Activated T-helper 1 cell treated with anti-CD3 and anti-CD28 coated beads, Interleukin-12 subunit alpha, Interleukin-12 subunit beta, Interleukin-2, Interleukin-4 antibody, amounts not matched to agents 30 ng/mL and 10 ng/mL and 1 ng/mL, durations not matched to agents 14 hours and 24 hours and 36 hours (primary cell): ENCODE measurements around the gene SLC5A2. TPM values are rescaled to one million over a fixed set of nuclear protein-coding genes. Genes with fewer than 3 reads are reported as not detected.

ENCODE experiments used
- DNase-seq: peaks from one replicate; pipeline ENCODE4 v3.0.0; 2021; ENCODE audit warnings: low spot score
- H3K27ac Mint-ChIP-seq: one replicate; pipeline ENCODE4 v1.8.0; 2021; ENCODE audit warnings: mild to moderate bottlenecking, mixed read lengths
- H3K27me3 Mint-ChIP-seq: one replicate; pipeline ENCODE4 v1.8.0; 2022; ENCODE audit warnings: mild to moderate bottlenecking, moderate library complexity, mixed read lengths; ENCODE audit not compliant: insufficient read depth
- H3K36me3 Mint-ChIP-seq: one replicate; pipeline ENCODE4 v1.8.0; 2021; ENCODE audit warnings: low read depth, mixed read lengths
- H3K4me1 Mint-ChIP-seq: one replicate; pipeline ENCODE4 v1.8.0; 2021; ENCODE audit warnings: low read depth, mixed read lengths
- H3K4me3 Mint-ChIP-seq: one replicate; pipeline ENCODE4 v1.8.0; 2021; ENCODE audit warnings: mild to moderate bottlenecking, moderate library complexity, mixed read lengths
- H3K9me3 Mint-ChIP-seq: one replicate; pipeline ENCODE4 v1.8.0; 2021; ENCODE audit warnings: mixed read lengths
- intact Hi-C: fragments of 100-400 bp; cut with micrococcal nuclease; formaldehyde crosslinking; loops from one replicate; pipeline ENCODE4 v1.15.1; 2024
- total RNA-seq: library from RNA; stranded (reverse); gene quantifications from 2 replicates; pipeline ENCODE4 v1.2.3, GENCODE V29; 2022

Gene SLC5A2
- total RNA-seq, 1 donor from 2014 or later: not detected

DNA sequence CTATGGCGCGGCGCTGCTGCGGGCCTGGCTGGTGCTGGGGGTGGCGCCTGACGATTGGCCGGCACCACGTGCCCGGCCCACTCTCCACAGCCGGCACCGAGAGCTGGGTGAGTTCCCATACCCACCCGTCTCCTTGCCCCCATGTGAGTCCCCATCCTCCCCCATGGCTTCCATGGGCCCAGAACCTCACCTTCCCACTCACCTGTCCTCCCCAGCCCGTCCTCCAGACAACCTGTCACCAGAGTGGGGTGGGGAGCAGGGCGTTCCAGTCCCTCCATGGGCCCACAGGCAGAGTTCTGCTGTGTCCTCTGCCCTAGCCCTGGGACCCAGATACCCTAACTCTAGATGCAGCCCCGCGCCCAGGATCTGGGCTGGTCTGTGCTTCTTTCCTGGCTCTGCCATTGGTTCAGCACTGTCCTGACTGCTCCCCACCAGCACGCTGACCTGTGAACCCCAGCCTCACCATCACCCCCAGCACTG lies 18.1 kb upstream of the SLC5A2 start:
- Mint-ChIP-seq H3K4me3 (no peak overlapping the region), H3K27ac (no peak overlapping the region), H3K4me1 (peaks cover 29% of the 10 kb centered on the region), H3K9me3 (no peaks in the 10 kb centered on the region), H3K27me3 (no peaks in the 10 kb centered on the region), H3K36me3 (peaks cover 7% of the 10 kb centered on the region)
- intact Hi-C loops: no loop called here
- DNase-seq: no peak

DNA sequence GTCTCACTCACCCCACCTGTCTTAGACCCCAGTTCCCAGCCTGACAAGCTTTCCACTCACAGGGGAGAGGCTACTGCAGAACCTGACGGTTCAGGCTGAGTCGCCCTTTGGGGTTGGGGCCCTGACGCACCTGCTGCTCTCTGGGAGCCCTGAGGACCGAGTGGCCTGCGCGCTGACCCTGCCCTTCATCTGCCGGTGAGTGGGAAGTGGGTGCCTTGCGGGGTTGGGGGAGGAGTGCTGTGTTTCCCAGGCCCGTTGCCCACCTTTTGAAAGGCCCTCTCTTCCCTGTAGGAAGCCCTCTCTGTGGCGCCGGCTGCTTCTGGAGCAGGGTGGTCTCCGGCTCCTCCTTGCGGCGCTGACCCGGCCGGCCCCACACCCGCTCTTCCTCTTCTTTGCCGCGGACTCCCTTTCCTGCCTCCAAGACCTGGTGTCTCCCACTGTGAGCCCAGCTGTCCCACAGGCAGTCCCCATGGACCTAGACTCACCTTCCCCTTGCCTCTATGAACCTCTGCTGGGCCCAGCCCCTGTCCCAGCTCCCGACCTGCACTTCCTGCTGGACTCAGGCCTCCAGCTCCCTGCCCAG lies 17.0 kb upstream of the SLC5A2 start:
- Mint-ChIP-seq H3K4me3 (no peak overlapping the region), H3K27me3 (peaks cover 6% of the 10 kb centered on the region), H3K36me3 (peaks cover 7% of the 10 kb centered on the region), H3K9me3 (no peaks in the 10 kb centered on the region), H3K4me1 (peaks cover 18% of the 10 kb centered on the region), H3K27ac (no peak overlapping the region)
- DNase-seq: no peak
- intact Hi-C loops: no loop called here

DNA sequence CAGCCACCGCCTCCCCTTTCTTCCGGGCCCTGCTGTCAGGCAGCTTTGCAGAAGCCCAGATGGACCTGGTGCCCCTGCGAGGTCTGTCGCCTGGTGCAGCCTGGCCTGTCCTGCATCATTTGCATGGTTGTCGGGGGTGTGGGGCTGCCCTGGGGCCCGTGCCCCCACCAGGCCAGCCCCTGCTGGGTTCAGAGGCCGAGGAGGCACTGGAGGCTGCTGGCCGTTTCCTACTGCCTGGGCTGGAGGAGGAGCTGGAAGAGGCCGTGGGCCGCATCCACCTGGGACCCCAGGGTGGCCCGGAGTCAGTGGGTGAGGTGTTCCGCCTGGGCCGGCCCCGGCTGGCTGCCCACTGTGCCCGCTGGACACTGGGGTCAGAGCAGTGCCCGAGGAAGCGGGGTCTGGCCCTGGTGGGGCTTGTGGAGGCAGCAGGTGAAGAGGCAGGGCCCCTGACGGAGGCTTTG lies 16.5 kb upstream of the SLC5A2 start:
- no peak for DNase-seq
- H3K9me3 Mint-ChIP-seq: no peaks in the 10 kb centered on the region
- H3K27ac Mint-ChIP-seq: no peak overlapping the region
- intact Hi-C loops: no loop called here
- H3K27me3 Mint-ChIP-seq: peaks cover 11% of the 10 kb centered on the region
- H3K4me3 Mint-ChIP-seq: no peak overlapping the region
- peaks cover 13% of the 10 kb centered on the region for H3K4me1 Mint-ChIP-seq
- peaks cover 7% of the 10 kb centered on the region for H3K36me3 Mint-ChIP-seq

DNA sequence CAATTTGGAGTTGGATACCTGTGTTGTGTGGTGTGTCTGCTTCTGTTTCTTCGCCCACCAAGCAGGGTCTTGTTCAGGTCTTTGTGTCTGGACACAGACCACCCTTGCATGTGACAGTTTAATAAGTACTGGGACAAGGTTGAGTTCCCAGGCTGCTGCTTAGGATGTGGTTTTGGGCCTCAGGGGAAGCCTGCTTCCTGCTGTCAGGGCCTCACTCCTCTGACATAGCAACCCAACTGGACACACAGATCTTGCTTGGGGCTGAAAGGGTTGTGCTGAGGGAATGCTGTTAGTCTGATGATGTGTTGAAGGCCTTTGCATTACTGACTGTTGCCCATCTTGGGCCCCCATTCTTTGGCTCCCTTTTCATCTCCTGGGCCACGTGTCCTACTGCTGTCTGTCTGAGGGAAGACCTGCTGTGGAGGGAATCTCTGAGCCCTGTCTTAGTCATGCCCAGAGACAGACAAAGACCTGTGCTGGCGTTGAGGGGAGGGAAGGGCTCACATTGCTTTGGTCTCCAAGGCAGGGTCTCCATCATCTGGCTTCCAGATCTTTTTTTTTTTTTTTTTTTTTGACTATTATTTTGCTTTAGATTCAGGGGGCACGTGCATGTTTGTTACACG lies 15.7 kb upstream of the SLC5A2 start:
- no peak for DNase-seq
- Mint-ChIP-seq H3K4me1 (peaks cover 14% of the 10 kb centered on the region), H3K4me3 (no peak overlapping the region), H3K27ac (no peak overlapping the region), H3K36me3 (peaks cover 7% of the 10 kb centered on the region), H3K27me3 (peaks cover 15% of the 10 kb centered on the region), H3K9me3 (no peaks in the 10 kb centered on the region)
- intact Hi-C loops: no loop called here

DNA sequence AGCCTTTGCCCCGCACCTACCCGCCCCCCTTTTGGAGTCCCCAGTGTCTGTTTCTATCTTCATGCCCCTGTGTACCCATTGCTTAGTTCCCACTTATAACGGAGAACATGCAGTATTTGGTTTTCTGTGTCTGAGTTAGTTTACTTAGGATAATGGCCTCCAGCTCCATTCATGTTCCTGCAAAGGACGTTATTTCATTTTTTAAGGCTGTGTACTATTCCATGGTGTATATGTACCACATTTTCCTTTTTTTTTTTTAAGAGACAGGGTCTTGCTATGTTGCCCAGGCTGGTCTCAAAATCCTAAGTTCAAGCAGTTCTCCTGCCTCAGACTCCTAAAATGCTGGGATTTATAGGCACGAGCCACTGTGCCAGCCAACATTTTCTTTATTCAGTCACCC lies 15.1 kb upstream of the SLC5A2 start:
- Mint-ChIP-seq H3K4me1 (peaks cover 20% of the 10 kb centered on the region), H3K27ac (no peak overlapping the region), H3K9me3 (no peaks in the 10 kb centered on the region), H3K4me3 (no peak overlapping the region), H3K36me3 (peaks cover 6% of the 10 kb centered on the region), H3K27me3 (peaks cover 21% of the 10 kb centered on the region)
- intact Hi-C loops: no loop called here
- DNase-seq: no peak

DNA sequence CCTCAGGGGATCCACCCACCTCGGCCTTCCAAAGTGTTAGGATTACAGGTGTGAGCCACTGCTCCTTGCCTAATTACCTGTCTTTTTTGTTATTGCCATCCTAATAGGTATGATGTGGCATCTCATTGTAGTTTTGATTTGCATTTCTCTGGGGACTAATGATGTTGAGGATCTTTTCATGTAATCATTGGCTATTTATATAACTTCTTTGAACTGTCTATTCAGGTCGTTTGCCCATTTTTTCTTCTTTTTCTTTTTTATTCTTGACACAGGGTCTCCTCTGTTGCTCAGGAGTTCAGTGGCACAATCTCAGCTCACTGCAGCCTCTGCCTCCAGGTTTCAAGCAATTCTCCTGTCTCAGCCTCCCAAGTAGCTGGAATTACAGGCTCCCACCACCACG lies 12.3 kb upstream of the SLC5A2 start:
- Mint-ChIP-seq H3K4me3 (no peak overlapping the region), H3K4me1 (peaks cover 22% of the 10 kb centered on the region), H3K36me3 (peaks cover 3% of the 10 kb centered on the region), H3K9me3 (no peaks in the 10 kb centered on the region), H3K27ac (no peak overlapping the region), H3K27me3 (peaks cover 45% of the 10 kb centered on the region)
- DNase-seq: no peak
- intact Hi-C loops: loop anchor here (10.0 kb wide), 1 partner anchor 64 kb away; no protein-coding TSS in a partner anchor

DNA sequence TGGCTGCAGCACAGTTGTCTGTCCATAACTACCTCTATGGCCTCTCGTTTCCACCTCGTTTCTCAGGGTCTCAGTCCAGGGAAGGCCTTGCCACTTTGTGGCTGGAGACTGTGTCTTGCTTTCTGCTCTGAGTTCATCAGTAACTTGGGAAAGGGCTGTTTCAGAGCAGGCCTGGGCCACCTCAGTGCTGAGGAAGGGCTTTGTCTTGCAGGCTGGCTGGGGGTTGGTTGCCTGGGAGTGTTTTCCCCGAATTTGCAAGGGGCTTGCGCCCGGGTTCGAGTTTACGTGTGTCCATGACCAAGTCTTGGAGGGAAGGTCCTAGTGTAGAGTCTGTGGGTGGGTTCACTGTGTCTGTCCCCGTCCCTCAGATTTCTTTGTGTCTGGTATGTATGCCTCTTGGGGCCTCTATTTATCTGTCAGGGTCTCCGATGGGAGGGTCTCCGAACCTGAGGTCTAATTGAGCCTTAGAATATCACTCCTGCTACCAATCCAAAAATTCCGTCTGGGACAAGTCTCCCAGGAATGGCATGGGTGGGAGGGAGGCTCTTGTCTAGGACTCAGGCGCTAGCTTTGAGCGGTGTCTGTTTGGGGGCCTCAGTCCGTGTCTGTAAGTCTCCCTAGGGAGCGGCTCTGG lies 11.6 kb upstream of the SLC5A2 start:
- H3K36me3 Mint-ChIP-seq: peaks cover 2% of the 10 kb centered on the region
- H3K4me1 Mint-ChIP-seq: peaks cover 26% of the 10 kb centered on the region
- H3K9me3 Mint-ChIP-seq: no peaks in the 10 kb centered on the region
- H3K4me3 Mint-ChIP-seq: peak overlapping the region; percentile 47
- no peak for DNase-seq
- intact Hi-C loops: loop anchor here (10.0 kb wide), 1 partner anchor 63 kb away; no protein-coding TSS in a partner anchor
- peaks cover 46% of the 10 kb centered on the region for H3K27me3 Mint-ChIP-seq
- H3K27ac Mint-ChIP-seq: no peak overlapping the region

DNA sequence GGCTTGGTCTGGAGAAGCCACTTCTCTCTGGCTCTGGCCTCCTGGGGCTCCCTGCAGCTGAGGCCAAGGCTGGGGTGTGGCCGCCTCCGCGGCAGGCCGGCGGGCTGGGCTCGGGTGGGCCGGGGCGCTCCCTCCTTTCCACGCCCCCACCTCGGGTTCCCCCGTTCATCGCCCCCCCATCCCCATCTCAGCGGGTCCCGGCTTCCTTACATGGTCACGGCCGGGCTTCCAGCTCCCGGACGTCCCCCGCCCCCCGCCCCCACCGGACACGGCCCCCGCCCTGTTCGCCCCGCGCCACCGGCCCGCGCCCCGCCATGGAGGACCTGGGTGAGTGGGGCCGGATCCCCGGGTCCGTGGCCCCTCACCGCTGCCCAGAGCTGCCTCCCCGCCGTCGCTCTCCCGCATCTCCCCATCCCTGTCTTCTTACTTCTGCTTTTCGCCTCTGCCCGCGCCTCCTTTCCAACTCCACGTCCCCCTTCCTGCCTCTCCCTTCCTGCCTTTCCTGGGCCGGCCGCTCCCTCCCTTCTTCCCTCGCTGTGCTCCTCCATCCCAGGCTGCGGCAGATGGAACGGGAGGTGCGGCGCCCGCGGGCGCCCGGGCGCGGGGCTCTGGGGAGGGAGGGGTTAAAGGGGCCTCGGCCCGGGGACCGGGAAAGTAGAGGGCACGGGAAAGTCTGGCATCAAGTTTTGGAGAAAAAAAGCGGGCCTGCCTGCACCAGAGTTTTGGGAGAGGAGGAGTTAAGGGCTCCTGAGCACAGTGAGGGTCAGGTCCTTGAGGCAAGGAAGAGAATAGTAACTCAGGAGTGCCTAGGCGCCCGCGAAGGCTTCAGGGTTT lies 10.8 kb upstream of the SLC5A2 start, which contains the start of gene TGFB1I1:
Gene TGFB1I1, plus strand, starts transcription at position 278 of the 834 bp plus-strand sequence. Its CDS starts 37 bp downstream, at position 315.
- H3K4me3 Mint-ChIP-seq: peak within 1 kb of the TSS; percentile 70
- DNase-seq: no peak
- no peaks in the 10 kb centered on the region for H3K9me3 Mint-ChIP-seq
- H3K27ac Mint-ChIP-seq: no peak within 1 kb of the TSS
- intact Hi-C loops: loop anchor here (10.0 kb wide), 1 partner anchor 63 kb away; no protein-coding TSS in a partner anchor
- peaks cover 25% of the 10 kb centered on the region for H3K4me1 Mint-ChIP-seq
- H3K36me3 Mint-ChIP-seq: peaks cover 2% of the 10 kb centered on the region
- peaks cover 46% of the 10 kb centered on the region for H3K27me3 Mint-ChIP-seq

DNA sequence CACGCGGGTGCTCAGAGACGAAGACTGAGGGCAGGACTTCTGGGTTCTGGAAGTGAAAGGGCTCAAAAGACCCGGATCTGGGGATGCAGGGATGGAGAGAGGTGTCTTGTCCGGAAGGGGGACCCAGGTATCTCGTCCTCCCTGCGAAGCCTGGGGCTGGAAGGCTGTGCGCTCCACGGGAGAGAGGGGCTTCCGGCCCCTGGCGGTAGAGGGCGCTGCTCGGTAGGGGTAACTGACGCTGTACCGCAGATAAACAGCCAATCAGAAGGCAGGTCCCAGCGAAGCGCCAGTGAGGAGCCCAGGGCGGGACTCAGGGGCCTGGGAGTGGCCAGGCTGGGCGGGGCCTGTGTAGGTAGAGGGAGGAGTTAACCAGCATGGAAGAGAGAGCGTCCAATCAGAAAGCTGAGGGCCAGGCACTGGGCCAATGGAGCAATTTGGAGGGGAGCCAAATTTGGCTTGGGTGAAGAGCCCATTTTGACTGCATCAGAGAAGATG lies 10.2 kb upstream of the SLC5A2 start:
- Mint-ChIP-seq H3K4me3 (peak overlapping the region; percentile 70), H3K27ac (no peak overlapping the region), H3K36me3 (peaks cover 2% of the 10 kb centered on the region), H3K27me3 (peaks cover 46% of the 10 kb centered on the region), H3K9me3 (no peaks in the 10 kb centered on the region), H3K4me1 (peaks cover 20% of the 10 kb centered on the region)
- intact Hi-C loops: loop anchor here (10.0 kb wide), 1 partner anchor 62 kb away; no protein-coding TSS in a partner anchor
- no peak for DNase-seq

DNA sequence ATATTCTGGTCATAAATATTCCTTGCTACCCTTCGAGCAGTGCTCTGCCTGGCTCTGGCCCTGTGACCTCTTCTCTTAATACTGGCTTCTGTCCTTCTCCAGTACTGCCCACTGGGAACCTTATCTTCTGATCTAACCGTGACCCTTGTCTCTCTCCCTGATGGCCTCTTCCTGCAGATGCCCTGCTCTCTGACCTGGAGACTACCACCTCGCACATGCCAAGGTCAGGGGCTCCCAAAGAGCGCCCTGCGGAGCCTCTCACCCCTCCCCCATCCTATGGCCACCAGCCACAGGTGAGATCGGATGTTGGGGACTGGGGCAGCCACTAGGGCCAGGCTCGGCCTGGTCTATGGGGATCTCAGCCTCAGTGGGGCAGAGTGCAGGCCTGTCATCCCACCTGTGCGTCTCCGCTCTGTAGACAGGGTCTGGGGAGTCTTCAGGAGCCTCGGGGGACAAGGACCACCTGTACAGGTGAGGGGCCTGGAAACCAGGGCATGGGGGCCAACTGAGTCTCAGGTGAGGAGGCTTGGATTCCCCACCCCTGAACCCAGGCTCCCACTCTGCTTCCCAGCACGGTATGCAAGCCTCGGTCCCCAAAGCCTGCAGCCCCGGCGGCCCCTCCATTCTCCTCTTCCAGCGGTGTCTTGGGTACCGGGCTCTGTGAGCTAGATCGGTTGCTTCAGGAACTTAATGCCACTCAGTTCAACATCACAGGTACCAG lies 9.5 kb upstream of the SLC5A2 start:
- Mint-ChIP-seq H3K4me3 (no peak overlapping the region), H3K27me3 (peaks cover 49% of the 10 kb centered on the region), H3K27ac (no peak overlapping the region), H3K4me1 (peaks cover 23% of the 10 kb centered on the region), H3K9me3 (no peaks in the 10 kb centered on the region), H3K36me3 (peaks cover 2% of the 10 kb centered on the region)
- DNase-seq: no peak
- intact Hi-C loops: loop anchor here (10.0 kb wide), 1 partner anchor 61 kb away; no protein-coding TSS in a partner anchor

DNA sequence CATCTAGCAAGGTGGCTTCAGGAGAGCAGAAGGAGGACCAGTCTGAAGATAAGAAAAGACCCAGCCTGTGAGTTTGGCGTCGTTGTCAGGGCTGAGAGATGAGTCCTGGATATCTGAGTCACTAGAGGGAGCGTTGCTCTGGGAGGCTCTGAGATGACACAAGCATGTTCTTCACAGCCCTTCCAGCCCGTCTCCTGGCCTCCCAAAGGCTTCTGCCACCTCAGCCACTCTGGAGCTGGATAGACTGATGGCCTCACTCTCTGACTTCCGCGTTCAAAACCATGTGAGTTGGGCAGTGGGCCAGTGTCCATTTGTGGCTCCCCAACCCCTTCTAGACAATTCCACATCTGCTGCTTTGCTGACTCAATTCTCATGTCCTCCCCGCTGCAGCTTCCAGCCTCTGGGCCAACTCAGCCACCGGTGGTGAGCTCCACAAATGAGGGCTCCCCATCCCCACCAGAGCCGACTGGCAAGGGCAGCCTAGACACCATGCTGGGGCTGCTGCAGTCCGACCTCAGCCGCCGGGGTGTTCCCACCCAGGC lies 8.7 kb upstream of the SLC5A2 start:
- no peak for DNase-seq

More for the DNA sequence above, 8.7 kb upstream of the SLC5A2 start:
- Mint-ChIP-seq H3K4me3 (no peak overlapping the region), H3K4me1 (peaks cover 23% of the 10 kb centered on the region), H3K9me3 (no peaks in the 10 kb centered on the region), H3K36me3 (peaks cover 2% of the 10 kb centered on the region), H3K27ac (no peak overlapping the region), H3K27me3 (peaks cover 49% of the 10 kb centered on the region)
- intact Hi-C loops: loop anchor here (10.0 kb wide), 1 partner anchor 61 kb away; no protein-coding TSS in a partner anchor
